Effector memory CD4-positive, alpha-beta T cell (primary cell): ENCODE measurements around the gene RBP4.

Source experiments
- DNase-seq, 3 donors: peaks; one replicate each; pipeline ENCODE4 v3.0.0-alpha.2; 2020
- H3K27ac ChIP-seq: 2 replicates; pipeline ENCODE4 v1.7.0; 2013; ENCODE audit warnings: mild to moderate bottlenecking, low read length, moderate library complexity; ENCODE audit not compliant: insufficient read depth, poor library complexity, severe bottlenecking
- H3K27me3 ChIP-seq: replicated peaks from 2 replicates; pipeline ENCODE4 v1.7.0; 2013; ENCODE audit warnings: mild to moderate bottlenecking, low read length; ENCODE audit not compliant: insufficient read depth, control insufficient read depth, poor library complexity, severe bottlenecking
- H3K36me3 ChIP-seq: 2 replicates; pipeline ENCODE4 v1.7.0; 2013; ENCODE audit warnings: mild to moderate bottlenecking, low read length, moderate library complexity; ENCODE audit not compliant: control insufficient read depth, insufficient read depth
- H3K4me1 ChIP-seq: 2 replicates; pipeline ENCODE4 v1.7.0; 2013; ENCODE audit warnings: low read length, mild to moderate bottlenecking; ENCODE audit not compliant: control insufficient read depth, insufficient read depth, poor library complexity, severe bottlenecking
- H3K4me3 ChIP-seq: 2 replicates; pipeline ENCODE4 v1.7.0; 2013; ENCODE audit warnings: low read length, low read depth, mild to moderate bottlenecking; ENCODE audit not compliant: insufficient read depth, poor library complexity, severe bottlenecking
- H3K9me3 ChIP-seq: 2 replicates; pipeline ENCODE4 v1.7.0; 2013; ENCODE audit warnings: mild to moderate bottlenecking, low read length, moderate library complexity; ENCODE audit not compliant: control insufficient read depth
- total RNA-seq, 3 donors: gene quantifications; one replicate each; lab custom pipeline; 2026; lab: John Stamatoyannopoulos, UW

The RBP4 gene
- total RNA-seq, result 0 reads per million in 3 donors

- Histone ChIP-seq H3K4me3 (no peak within 1 kb of the TSS), H3K36me3 (no peaks in the 10 kb centered on the region), H3K4me1 (no peaks in the 10 kb centered on the region), H3K9me3 (no peaks in the 10 kb centered on the region), H3K27me3 (peaks cover 4% of the 10 kb centered on the region), H3K27ac (no peak within 1 kb of the TSS)
- DNase-seq, result no peak
Measured at GRCh38 chr10:93601146-93601773, at the start of gene RBP4. Gene RBP4, minus strand, starts transcription at chr10:93601235. Its CDS starts 207 bp downstream, at chr10:93601028.

GRCh38 chr10:93639791-93640190 is 38.8 kb upstream of the RBP4 start:
- no peaks in the 10 kb centered on the region for H3K36me3 ChIP-seq
- no peak overlapping the region for H3K4me3 ChIP-seq
- H3K27me3 ChIP-seq, result no peaks in the 10 kb centered on the region
- H3K9me3 ChIP-seq, result no peaks in the 10 kb centered on the region
- H3K27ac ChIP-seq, result no peak overlapping the region
- no peaks in the 10 kb centered on the region for H3K4me1 ChIP-seq
- no peak for DNase-seq

- Histone ChIP-seq H3K27ac (no peak overlapping the region), H3K4me1 (no peaks in the 10 kb centered on the region), H3K9me3 (no peaks in the 10 kb centered on the region), H3K27me3 (no peaks in the 10 kb centered on the region), H3K36me3 (no peaks in the 10 kb centered on the region), H3K4me3 (no peak overlapping the region)
- no peak for DNase-seq
Measured at GRCh38 chr10:93630625-93631557, 29.9 kb upstream of the RBP4 start.

- Histone ChIP-seq H3K27ac (no peak overlapping the region), H3K4me3 (no peak overlapping the region), H3K27me3 (no peaks in the 10 kb centered on the region), H3K4me1 (no peaks in the 10 kb centered on the region), H3K9me3 (no peaks in the 10 kb centered on the region), H3K36me3 (no peaks in the 10 kb centered on the region)
- DNase-seq, result no peak
Measured at GRCh38 chr10:93629647-93630305, 28.7 kb upstream of the RBP4 start.

- DNase-seq, result no peak
- H3K36me3 ChIP-seq, result no peaks in the 10 kb centered on the region
Measured at GRCh38 chr10:93628858-93629257, 27.8 kb upstream of the RBP4 start.

GRCh38 chr10:93622942-93623341 is 21.9 kb upstream of the RBP4 start:
- Histone ChIP-seq H3K27ac (no peak overlapping the region), H3K36me3 (no peaks in the 10 kb centered on the region), H3K9me3 (no peaks in the 10 kb centered on the region), H3K4me3 (no peak overlapping the region), H3K4me1 (no peaks in the 10 kb centered on the region), H3K27me3 (no peaks in the 10 kb centered on the region)
- no peak for DNase-seq

More at GRCh38 chr10:93628858-93629257, 27.8 kb upstream of the RBP4 start:
- no peak overlapping the region for H3K27ac ChIP-seq
- no peaks in the 10 kb centered on the region for H3K27me3 ChIP-seq
- H3K4me3 ChIP-seq, result no peak overlapping the region
- no peaks in the 10 kb centered on the region for H3K4me1 ChIP-seq
- H3K9me3 ChIP-seq, result no peaks in the 10 kb centered on the region

- DNase-seq, result no peak
- H3K36me3 ChIP-seq, result no peaks in the 10 kb centered on the region
- no peaks in the 10 kb centered on the region for H3K27me3 ChIP-seq
- no peak overlapping the region for H3K27ac ChIP-seq
- H3K9me3 ChIP-seq, result no peaks in the 10 kb centered on the region
- no peaks in the 10 kb centered on the region for H3K4me1 ChIP-seq
- H3K4me3 ChIP-seq, result no peak overlapping the region
Measured at GRCh38 chr10:93620925-93621324, 19.9 kb upstream of the RBP4 start.

GRCh38 chr10:93615576-93616235 is 14.7 kb upstream of the RBP4 start:
- Histone ChIP-seq H3K9me3 (no peaks in the 10 kb centered on the region), H3K27me3 (no peaks in the 10 kb centered on the region), H3K4me3 (no peak overlapping the region), H3K36me3 (no peaks in the 10 kb centered on the region), H3K27ac (no peak overlapping the region), H3K4me1 (no peaks in the 10 kb centered on the region)
- DNase-seq, result no peak

- Histone ChIP-seq H3K27me3 (no peaks in the 10 kb centered on the region), H3K36me3 (no peaks in the 10 kb centered on the region)
- no peak for DNase-seq
Measured at GRCh38 chr10:93614101-93614825, 13.2 kb upstream of the RBP4 start.

More at GRCh38 chr10:93614101-93614825, 13.2 kb upstream of the RBP4 start:
- no peak overlapping the region for H3K4me3 ChIP-seq
- H3K27ac ChIP-seq, result no peak overlapping the region
- H3K9me3 ChIP-seq, result no peaks in the 10 kb centered on the region
- no peaks in the 10 kb centered on the region for H3K4me1 ChIP-seq
